NCI-H2029 (cell line): ENCODE data around the gene RHO.

Experiments used
- DNase-seq: peaks from one replicate; lab custom pipeline; 2025; lab: John Stamatoyannopoulos, UW

The RHO gene

GRCh38 chr3:129577925-129578786 is 49.7 kb downstream of the RHO start:
- no peak for DNase-seq

DNA sequence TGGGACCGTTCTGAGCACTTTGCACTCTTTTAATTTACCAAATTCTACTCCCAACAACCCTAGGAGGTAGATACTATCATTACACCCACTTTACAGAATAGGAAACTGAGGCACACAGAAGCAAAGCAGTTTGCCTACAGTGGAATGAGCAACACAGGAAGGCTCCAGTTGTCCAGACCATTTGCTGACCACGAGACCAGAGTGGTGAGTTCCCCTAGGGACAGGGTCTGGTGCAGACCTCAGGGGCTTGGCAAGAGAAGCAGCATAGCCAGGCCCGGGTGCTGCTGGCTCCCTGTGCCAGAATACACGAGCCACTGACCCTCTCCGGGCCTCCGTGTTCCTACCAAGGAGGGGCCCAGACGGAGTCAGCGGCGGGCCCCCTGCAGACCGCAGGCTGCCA is 51.6 kb downstream of the RHO start:
- DNase-seq, result no peak

GRCh38 chr3:129581623-129582022 is 53.2 kb downstream of the RHO start:
- DNase-seq, result no peak

DNA sequence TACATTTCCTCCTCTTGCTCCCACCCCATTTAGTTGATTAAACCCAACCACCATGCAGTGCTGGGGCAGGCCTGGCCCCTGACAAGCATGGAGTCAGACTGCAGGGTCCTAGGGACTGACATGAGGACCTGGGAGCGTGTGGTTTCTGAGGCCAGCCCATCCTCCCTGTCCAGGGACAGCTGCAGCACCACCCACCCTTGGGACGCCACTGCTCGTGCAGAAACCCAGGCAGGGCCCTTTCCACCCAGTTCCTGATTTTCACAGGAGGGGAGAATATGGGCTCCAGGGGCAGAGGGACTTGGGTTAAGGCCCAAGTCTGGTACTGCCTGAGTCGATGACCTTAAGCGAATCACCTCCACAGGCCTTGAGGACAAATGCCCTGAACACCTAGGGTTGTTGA is 54.4 kb downstream of the RHO start:
- DNase-seq, result no peak

GRCh38 chr3:129583289-129583688 is 54.9 kb downstream of the RHO start:
- DNase-seq, result no peak

- DNase-seq, result no peak
Observed at GRCh38 chr3:129584631-129585030, 56.2 kb downstream of the RHO start.
